Measurements from ENCODE around the gene TUB.

Gene TUB

GRCh38 chr11:8080674-8081590, at the start of gene TUB:
Gene TUB, plus strand, starts transcription at chr11:8081211. Its CDS starts 300 bp downstream, at chr11:8081511.
- DNase-seq = peak; percentile 81

- DNase-seq = no peak
These were observed 49.5 kb upstream of the TUB start for GRCh38 chr11:8031248-8032115.

GRCh38 chr11:8032122-8032521, 48.9 kb upstream of the TUB start:
- no peak for DNase-seq

- DNase-seq = no peak
These were observed 48.3 kb upstream of the TUB start for GRCh38 chr11:8032576-8033304.

- peak; percentile 85 for DNase-seq
These were observed 47.5 kb upstream of the TUB start for GRCh38 chr11:8033305-8034105.

- no peak for DNase-seq
These were observed 46.9 kb upstream of the TUB start for GRCh38 chr11:8034106-8034585.

GRCh38 chr11:8034604-8035190, 46.3 kb upstream of the TUB start:
- no peak for DNase-seq

GRCh38 chr11:8035200-8035855, 45.7 kb upstream of the TUB start:
- no peak for DNase-seq

- DNase-seq = no peak
These were observed 44.8 kb upstream of the TUB start for GRCh38 chr11:8036002-8036802.

GRCh38 chr11:8036986-8037385, 44.0 kb upstream of the TUB start:
- no peak for DNase-seq

- DNase-seq = no peak
These were observed 42.6 kb upstream of the TUB start for GRCh38 chr11:8038393-8038792.

- no peak for DNase-seq
These were observed 42.0 kb upstream of the TUB start for GRCh38 chr11:8038811-8039529.

GRCh38 chr11:8039530-8040260, 41.3 kb upstream of the TUB start:
- DNase-seq = no peak

- DNase-seq = no peak
These were observed 40.6 kb upstream of the TUB start for GRCh38 chr11:8040261-8040920.

- DNase-seq = no peak
These were observed 40.1 kb upstream of the TUB start for GRCh38 chr11:8040921-8041285.

GRCh38 chr11:8041576-8041975, 39.4 kb upstream of the TUB start:
- no peak for DNase-seq

GRCh38 chr11:8043756-8044155, 37.3 kb upstream of the TUB start:
- no peak for DNase-seq

- no peak for DNase-seq
These were observed 35.2 kb upstream of the TUB start for GRCh38 chr11:8045839-8046238.
